ENCODE results near the gene NHLH1.
"Not testable (repeated sequence)": the region's sequence is repeated elsewhere in the genome, so short reads cannot be mapped to it uniquely, and the experiment has no call there.

NHLH1 gene

GRCh38 chr1:160376525-160377131 lies 9.8 kb downstream of the NHLH1 start:
- no peak for DNase-seq (ENCODE audit: low read depth in 2 of 2, low spot score in 1 of 2)

- DNase-seq (ENCODE audit: low read depth in 2 of 2, low spot score in 1 of 2): no peak
These were observed 10.8 kb downstream of the NHLH1 start for GRCh38 chr1:160377585-160378206.

GRCh38 chr1:160384812-160385211 lies 17.9 kb downstream of the NHLH1 start:
- not testable (repeated sequence) for DNase-seq (ENCODE audit: low read depth in 2 of 2, low spot score in 1 of 2)

- DNase-seq (ENCODE audit: low read depth in 2 of 2, low spot score in 1 of 2): not testable (repeated sequence)
These were observed 21.5 kb downstream of the NHLH1 start for GRCh38 chr1:160388406-160388805.

DNA sequence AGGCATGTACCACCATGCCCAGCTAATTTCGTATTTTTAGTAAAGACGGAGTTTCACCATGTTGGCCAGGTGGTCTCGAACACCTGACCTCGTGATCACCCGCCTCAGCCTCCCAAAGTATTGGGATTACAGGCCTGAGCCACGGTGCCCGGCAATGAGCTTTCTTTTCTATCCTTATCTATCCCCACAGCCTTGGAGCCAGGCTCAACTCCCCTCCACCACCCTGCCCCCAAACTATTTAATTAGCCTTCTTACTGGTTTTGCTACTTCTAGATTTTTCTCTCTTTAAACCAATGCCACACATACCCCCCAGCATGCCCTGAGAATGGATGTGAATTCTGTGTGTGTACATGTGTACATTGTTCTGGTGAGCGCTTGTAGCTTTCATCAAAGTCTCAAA lies 27.8 kb downstream of the NHLH1 start:
- no peak for DNase-seq (ENCODE audit: low read depth in 2 of 2, low spot score in 1 of 2)

DNA sequence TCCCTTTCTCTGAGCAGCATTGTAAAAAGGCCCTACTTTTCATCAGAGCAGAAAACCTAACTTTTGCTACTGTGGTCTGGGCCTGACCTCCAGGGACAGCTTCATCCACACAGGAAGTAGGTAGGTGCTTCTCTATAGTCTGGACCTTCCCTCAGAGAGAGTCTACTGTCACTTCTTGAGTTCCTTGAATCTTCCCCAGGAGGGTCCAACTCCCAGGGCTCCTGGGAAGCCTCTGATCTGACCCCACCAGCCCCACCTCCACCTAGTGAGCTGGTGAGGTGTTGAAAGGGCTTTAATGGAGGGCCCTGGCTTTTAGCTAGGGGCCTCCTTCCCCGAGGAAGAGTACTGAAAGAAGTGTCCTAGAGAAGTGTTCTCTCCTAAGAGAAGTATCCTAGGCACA lies 30.8 kb downstream of the NHLH1 start:
- DNase-seq (ENCODE audit: low read depth in 2 of 2, low spot score in 1 of 2): no peak

DNA sequence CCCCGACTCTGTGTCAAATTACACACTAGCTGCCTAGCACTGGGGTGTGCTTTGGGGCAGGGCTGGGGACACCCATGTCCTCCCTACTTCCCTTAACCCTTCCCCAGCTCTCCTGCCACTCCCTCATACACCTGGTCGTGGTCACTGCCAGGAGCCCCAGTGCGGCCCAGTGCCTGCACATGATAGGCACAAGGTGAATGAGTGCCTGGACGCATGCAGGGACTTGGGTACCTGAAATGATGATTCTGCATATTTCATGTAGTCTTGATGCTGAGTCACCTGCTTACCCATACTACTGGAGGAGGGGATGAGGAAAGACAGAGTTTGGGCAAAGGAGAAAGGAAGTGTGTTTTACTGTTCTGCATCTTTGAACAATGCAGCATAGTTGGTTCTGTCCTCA lies 32.0 kb downstream of the NHLH1 start:
- no peak for DNase-seq (ENCODE audit: low read depth in 2 of 2, low spot score in 1 of 2)

- DNase-seq (ENCODE audit: low read depth in 2 of 2, low spot score in 1 of 2): no peak
These were observed 32.8 kb downstream of the NHLH1 start for GRCh38 chr1:160399544-160400222.

- no peak for DNase-seq (ENCODE audit: low read depth in 2 of 2, low spot score in 1 of 2)
These were observed 33.4 kb downstream of the NHLH1 start, which contains the start of gene VANGL2 for GRCh38 chr1:160400223-160400645. Gene VANGL2, plus strand, starts transcription at chr1:160400564. Its CDS starts 15,274 bp downstream, at chr1:160415838.

DNA sequence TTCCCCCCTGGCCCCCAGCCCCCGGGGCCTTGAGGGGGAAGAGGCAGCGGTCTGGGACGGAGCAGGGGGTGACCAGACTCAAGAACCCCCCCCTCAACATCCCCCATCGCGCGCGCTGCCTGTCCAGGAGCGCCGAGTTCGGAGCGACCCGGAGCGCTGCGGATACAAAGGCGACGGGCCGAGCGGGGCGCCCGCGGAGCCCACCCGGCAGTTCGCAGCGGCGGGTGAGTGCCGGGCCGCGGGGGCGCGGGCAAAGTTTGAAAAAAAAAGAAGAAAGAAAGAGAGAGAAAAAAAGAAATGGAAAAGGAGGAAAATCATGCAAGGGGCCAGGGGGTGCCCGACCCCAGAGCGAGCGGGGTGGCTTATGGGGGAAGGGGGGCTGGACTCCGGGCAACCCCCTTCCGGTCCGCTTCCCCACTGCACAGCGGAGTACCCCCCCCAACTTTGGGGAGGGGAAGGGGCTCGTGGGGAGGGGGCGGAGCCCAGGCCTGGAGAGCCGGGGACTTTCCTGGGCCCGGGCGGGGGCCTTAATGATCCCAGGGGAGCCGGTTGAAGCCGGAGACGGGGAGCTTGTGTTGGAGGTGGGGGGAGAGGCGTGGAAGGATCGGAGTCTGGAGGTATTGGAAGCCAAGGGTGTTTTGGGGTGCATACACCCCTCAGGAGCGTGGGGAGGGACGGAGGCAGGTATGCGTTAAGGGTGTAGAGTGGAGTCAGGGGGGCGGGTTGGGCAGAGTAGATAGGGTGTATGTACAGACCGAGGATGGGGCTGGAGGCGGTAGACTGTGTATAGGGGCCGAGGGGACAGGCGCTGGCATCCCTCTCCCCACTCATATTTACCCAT lies 34.0 kb downstream of the NHLH1 start:
- DNase-seq (ENCODE audit: low read depth in 2 of 2, low spot score in 1 of 2): no peak

DNA sequence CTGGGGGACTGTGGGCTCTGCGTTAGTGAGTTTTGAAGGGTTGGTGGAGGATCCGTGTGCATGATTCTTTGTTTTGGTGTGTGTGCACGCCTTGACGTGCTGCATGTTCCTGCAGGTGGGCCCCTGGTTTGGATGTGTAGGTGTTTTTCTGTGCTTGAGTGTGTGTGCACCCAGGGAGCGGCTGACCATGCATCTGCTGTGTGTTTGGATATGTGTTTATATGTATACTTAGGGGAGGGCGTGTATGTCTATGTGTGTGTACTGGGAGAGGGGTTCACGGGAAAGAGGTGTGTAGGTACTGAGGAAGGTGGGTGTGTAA lies 34.6 kb downstream of the NHLH1 start:
- no peak for DNase-seq (ENCODE audit: low read depth in 2 of 2, low spot score in 1 of 2)

- no peak for DNase-seq (ENCODE audit: low read depth in 2 of 2, low spot score in 1 of 2)
These were observed 35.3 kb downstream of the NHLH1 start for GRCh38 chr1:160402001-160402795.

- DNase-seq (ENCODE audit: low read depth in 2 of 2, low spot score in 1 of 2): no peak
These were observed 36.4 kb downstream of the NHLH1 start for GRCh38 chr1:160403244-160403643.

DNA sequence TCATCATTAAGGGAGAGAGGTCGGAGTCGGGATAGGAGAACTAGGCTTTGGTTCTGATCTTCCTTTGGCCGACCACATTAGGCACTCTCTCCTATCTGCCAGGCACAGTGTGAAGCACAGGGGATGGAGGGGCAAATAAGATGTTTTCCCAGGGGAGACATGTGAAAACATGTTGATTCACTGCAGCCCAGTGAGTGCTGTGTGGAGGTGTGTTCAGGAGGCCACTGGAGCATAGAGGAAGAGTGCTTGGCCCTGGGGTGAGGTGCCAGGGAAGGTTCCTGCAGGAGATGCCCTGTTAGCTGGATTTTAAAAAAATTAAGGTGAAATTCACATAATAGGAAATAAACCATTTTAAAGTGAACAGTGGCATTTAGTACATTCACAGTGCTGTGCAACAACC lies 37.2 kb downstream of the NHLH1 start:
- DNase-seq (ENCODE audit: low read depth in 2 of 2, low spot score in 1 of 2): no peak

DNA sequence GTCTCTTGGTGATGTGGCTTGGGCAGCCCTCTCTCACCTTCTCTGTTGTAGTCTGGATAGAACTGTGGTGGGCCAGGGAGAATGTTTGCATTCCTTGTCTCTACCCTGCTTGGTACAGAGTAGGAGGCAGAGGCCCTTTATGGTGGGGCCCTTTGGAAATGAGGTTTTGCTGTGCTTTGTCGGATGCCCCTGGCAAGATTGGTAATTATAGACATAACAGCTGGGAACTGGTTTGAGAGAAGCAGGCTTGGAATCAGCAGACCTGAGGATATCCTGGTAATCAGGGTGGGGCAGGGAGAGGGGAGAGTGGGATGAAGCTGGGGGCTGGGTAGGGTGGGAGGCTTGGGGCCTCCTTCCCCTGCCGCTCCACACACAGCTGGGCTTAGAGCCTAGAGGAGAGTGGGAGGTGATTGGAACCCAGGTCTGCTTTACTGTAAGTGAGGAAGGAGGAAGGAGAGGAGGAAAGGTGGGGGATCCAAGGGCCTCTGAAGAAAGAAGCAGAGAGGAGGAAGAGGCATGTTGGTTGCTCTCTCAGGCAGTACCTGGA lies 38.5 kb downstream of the NHLH1 start:
- DNase-seq (ENCODE audit: low read depth in 2 of 2, low spot score in 1 of 2): no peak

DNA sequence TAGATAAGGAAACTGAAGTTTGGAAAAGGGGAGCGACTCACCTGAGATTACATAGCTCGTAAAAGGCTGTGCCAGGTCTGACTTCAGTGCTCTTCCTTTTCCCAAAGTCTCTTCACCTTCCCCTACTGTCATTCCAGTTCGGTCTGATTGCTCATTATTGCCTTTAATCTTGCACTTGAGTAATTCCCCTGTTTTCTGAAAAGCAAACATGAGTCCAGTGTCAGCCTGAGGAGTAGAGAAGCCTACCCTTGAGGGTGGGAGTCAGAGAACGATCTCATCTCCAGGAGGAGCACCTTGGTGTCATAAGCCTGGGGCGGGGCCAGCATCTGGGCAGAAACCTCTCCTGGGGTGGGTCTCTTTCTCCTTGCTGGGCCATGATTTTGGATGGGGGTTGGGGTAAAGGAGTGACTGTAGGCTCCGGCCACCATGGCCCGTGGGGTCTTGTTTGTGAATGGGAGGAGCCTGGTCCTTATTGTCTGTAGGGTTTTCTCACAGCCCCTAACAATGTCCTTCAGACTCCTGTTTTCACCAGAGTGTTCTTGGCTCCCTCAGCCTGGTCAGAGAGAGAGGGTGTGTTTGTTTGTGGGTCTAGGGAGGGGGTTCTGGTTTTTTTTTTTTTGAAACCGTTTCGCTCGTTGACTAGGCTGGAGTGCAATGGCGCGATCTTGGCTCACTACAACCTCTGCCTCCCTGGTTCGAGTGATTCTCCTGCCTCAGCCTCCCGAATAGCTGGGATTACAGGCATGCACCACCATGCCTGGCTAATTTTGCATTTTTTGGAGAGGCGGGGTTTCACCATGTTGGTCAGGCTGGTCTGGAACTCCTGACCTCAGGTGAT lies 39.5 kb downstream of the NHLH1 start:
- DNase-seq (ENCODE audit: low read depth in 2 of 2, low spot score in 1 of 2): no peak

- no peak for DNase-seq (ENCODE audit: low read depth in 2 of 2, low spot score in 1 of 2)
These were observed 41.2 kb downstream of the NHLH1 start for GRCh38 chr1:160407839-160408801.

DNA sequence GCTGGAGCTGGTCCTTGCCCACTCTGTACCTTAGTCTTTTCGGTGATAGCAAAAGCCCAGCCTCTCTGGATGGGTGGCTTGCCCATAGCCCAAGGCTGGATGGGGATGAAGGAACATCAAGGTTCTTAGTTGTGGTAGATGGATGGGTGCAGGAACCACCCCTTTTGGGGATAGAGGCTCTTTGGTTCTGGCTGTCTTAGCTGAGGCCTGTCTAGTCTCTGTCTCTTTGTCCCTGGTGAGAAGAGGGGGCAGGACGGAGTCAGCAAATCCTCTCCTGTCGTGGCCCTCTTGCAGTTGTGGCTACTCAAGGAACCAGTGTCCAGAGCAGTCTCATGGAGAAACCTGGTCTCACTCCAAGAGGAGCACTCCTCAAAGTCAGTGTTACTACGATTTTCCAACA lies 42.0 kb downstream of the NHLH1 start:
- no peak for DNase-seq (ENCODE audit: low read depth in 2 of 2, low spot score in 1 of 2)

DNA sequence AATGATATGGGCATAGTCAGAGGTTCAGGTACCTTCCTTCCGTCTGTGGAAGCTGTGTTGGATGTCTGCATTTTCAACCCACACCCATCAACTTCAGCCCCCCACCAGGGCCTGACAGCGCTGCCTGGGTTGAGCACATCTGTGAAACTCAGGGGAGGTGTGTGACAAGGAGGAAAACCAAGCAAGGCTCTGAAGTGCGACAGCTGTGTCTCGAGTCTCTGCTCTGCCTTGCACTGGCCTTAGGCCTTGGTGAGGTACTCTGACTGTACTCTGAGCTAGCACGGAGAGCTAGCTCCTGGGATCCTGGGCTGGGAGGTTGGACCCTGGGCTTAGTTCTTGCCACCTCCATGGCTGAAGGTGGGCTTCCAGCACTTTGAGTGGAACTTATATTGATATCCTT lies 42.6 kb downstream of the NHLH1 start:
- DNase-seq (ENCODE audit: low read depth in 2 of 2, low spot score in 1 of 2): no peak
